Uterus (tissue), 4 donors: ENCODE measurements around the gene SLC7A4. TPM values are rescaled to one million over a fixed set of nuclear protein-coding genes. Genes with fewer than 3 reads are reported as not detected.

Source experiments
- DNase-seq, 2 donors: peaks; one replicate each; pipeline ENCODE4 v3.0.0-alpha.2; 2019 to 2020
- H3K27ac ChIP-seq, 2 donors: fragments of 200-600 bp; sonication (generic); 1 replicate in 1 of 2; 2 replicates in 1 of 2; pipeline ENCODE4 v1.5.1; 2016 to 2018
- H3K27me3 ChIP-seq, 2 donors: fragments of 200-600 bp; sonication (generic); one replicate each; pipeline ENCODE4 v1.5.1; 2018 to 2019; ENCODE audit warnings: control low read depth in 1 of 2
- H3K36me3 ChIP-seq, 2 donors: fragments of 200-600 bp; sonication (generic); one replicate each; pipeline ENCODE4 v1.5.1; 2019; ENCODE audit warnings: control low read depth in 1 of 2
- H3K4me1 ChIP-seq, 2 donors: fragments of 200-600 bp; sonication (generic); one replicate each; pipeline ENCODE4 v1.5.1; 2018 to 2019; ENCODE audit warnings: control low read depth in 1 of 2
- H3K4me3 ChIP-seq, 2 donors: fragments of 200-600 bp; sonication (generic); 1 replicate in 1 of 2; 2 replicates in 1 of 2; pipeline ENCODE4 v1.5.1; 2018 to 2019; ENCODE audit warnings: mild to moderate bottlenecking in 1 of 2
- H3K9me3 ChIP-seq, 2 donors: fragments of 200-600 bp; sonication (generic); one replicate each; pipeline ENCODE4 v1.5.1; 2019; ENCODE audit warnings: control low read depth in 1 of 2
- CTCF ChIP-seq, 4 experiments: fragments of 200-600 bp in 2 of 4; fragments of 450-650 bp in 2 of 4; sonication (generic) in 2 of 4; IDR thresholded peaks; one replicate each; pipeline ENCODE4 v1.5.1; 2016 to 2019; ENCODE audit warnings: antibody characterized with exemption in 4 of 4, mild to moderate bottlenecking in 2 of 4, moderate library complexity in 1 of 4
- POLR2A ChIP-seq, 2 donors: fragments of 450-650 bp; IDR thresholded peaks; one replicate each; pipeline ENCODE4 v1.6.1; 2016; ENCODE audit warnings: antibody characterized with exemption in 2 of 2, mild to moderate bottlenecking in 1 of 2, moderate library complexity in 1 of 2
- intact Hi-C: fragments of 100-400 bp; cut with DNase I; formaldehyde crosslinking; loops from one replicate; pipeline ENCODE4 v1.15.1; 2023; ENCODE audit warnings: low total_unique reads
- total RNA-seq, 4 donors: library from RNA; depleted of rRNA in 3 of 4; stranded (reverse); fragments of >200 nt in 3 of 4; gene quantifications; one replicate each; pipeline versions ENCODE4 v1.1.0 to v1.2.4, GENCODE V29; 2014 to 2023
- donor health status: DM: yes; HTN: yes; CAD: no.

SLC7A4 gene
- total RNA-seq, 4 donors from 2014 or later, result 0.35 to 7.9 (median 0.43) TPM; not detected in 1

- DNase-seq, result no peak
- intact Hi-C loops, result no loop called here
- H3K9me3 ChIP-seq, result no peaks in the 10 kb centered on the region
- no peak overlapping the region for H3K27ac ChIP-seq
- H3K4me3 ChIP-seq, result no peak overlapping the region
- TF ChIP-seq POLR2A (IDR thresholded peaks at IDR 0.05) (no peak), CTCF (IDR thresholded peaks at IDR 0.05) (no peak)
- H3K4me1 ChIP-seq, result peaks cover 0 to 11% of the 10 kb centered on the region in 2 donors
- no peaks in the 10 kb centered on the region for H3K27me3 ChIP-seq
- H3K36me3 ChIP-seq, result no peaks in the 10 kb centered on the region
These were observed 45.0 kb downstream of the SLC7A4 start for GRCh38 chr22:20987375-20987774.

- Histone ChIP-seq H3K9me3 (no peaks in the 10 kb centered on the region), H3K4me3 (no peak overlapping the region), H3K36me3 (no peaks in the 10 kb centered on the region), H3K27me3 (no peaks in the 10 kb centered on the region), H3K27ac (no peak overlapping the region), H3K4me1 (peaks cover 0 to 13% of the 10 kb centered on the region in 2 donors)
- DNase-seq, result no peak
- no peak for TF ChIP-seq POLR2A (IDR thresholded peaks at IDR 0.05)
- no peak for TF ChIP-seq CTCF (IDR thresholded peaks at IDR 0.05)
- intact Hi-C loops, result no loop called here
These were observed 46.0 kb downstream of the SLC7A4 start for GRCh38 chr22:20986365-20986764.

GRCh38 chr22:20985720-20986119, 46.6 kb downstream of the SLC7A4 start:
- H3K4me1 ChIP-seq, result peaks cover 0 to 19% of the 10 kb centered on the region in 2 donors
- no peak overlapping the region for H3K27ac ChIP-seq
- TF ChIP-seq POLR2A (IDR thresholded peaks at IDR 0.05), result no peak
- TF ChIP-seq CTCF (IDR thresholded peaks at IDR 0.05), result no peak
- no peak overlapping the region for H3K4me3 ChIP-seq
- no peaks in the 10 kb centered on the region for H3K36me3 ChIP-seq
- H3K27me3 ChIP-seq, result no peaks in the 10 kb centered on the region
- intact Hi-C loops, result no loop called here
- no peak for DNase-seq
- H3K9me3 ChIP-seq, result no peaks in the 10 kb centered on the region

- Histone ChIP-seq H3K4me3 (peak overlapping the region; percentile 88 to 93), H3K27me3 (no peaks in the 10 kb centered on the region), H3K9me3 (no peaks in the 10 kb centered on the region), H3K4me1 (peaks cover 0 to 19% of the 10 kb centered on the region in 2 donors), H3K27ac (peak overlapping the region in 1 of 2 donors; percentile 85), H3K36me3 (no peaks in the 10 kb centered on the region)
- intact Hi-C loops, result no loop called here
- TF ChIP-seq POLR2A (IDR thresholded peaks at IDR 0.05) (no peak), CTCF (IDR thresholded peaks at IDR 0.05) (no peak)
- DNase-seq, result no peak
These were observed 49.1 kb downstream of the SLC7A4 start for GRCh38 chr22:20983081-20983771.

GRCh38 chr22:20982563-20982882, 49.8 kb downstream of the SLC7A4 start:
- intact Hi-C loops, result no loop called here
- Histone ChIP-seq H3K4me1 (peaks cover 0 to 19% of the 10 kb centered on the region in 2 donors), H3K27ac (peak overlapping the region; percentile 85 to 92), H3K27me3 (no peaks in the 10 kb centered on the region), H3K36me3 (no peaks in the 10 kb centered on the region), H3K4me3 (peak overlapping the region; percentile 88 to 93), H3K9me3 (no peaks in the 10 kb centered on the region)
- TF ChIP-seq POLR2A (IDR thresholded peaks at IDR 0.05), result no peak
- TF ChIP-seq CTCF (IDR thresholded peaks at IDR 0.05), result no peak
- no peak for DNase-seq
